ENCODE data around the gene KRTAP19-1.
"Not testable (repeated sequence)": the region's sequence is repeated elsewhere in the genome, so short reads cannot be mapped to it uniquely, and the experiment has no call there.

Gene KRTAP19-1

GRCh38 chr21:30480145-30480544, at the start of gene KRTAP19-1:
KRTAP19-1 (minus strand) TSS chr21:30480367; CDS start chr21:30480317, 50 bp downstream.
- ATAC-seq (ENCODE audit: low read depth): no peak
- no peak for DNase-seq (ENCODE audit: low spot score)
- H3K9me3 ChIP-seq (ENCODE audit: severe bottlenecking): no peaks in the 10 kb centered on the region
- no peak for TF ChIP-seq CTCF (IDR thresholded peaks at IDR 0.05; ENCODE audit: poor library complexity, severe bottlenecking)
- no peaks in the 10 kb centered on the region for H3K4me1 ChIP-seq (ENCODE audit: insufficient read depth, poor library complexity, severe bottlenecking)
- H3K4me3 ChIP-seq (ENCODE audit: severe bottlenecking): no peak within 1 kb of the TSS
- H3K27ac ChIP-seq (ENCODE audit: poor library complexity, severe bottlenecking): no peak within 1 kb of the TSS
- H3K27me3 ChIP-seq (ENCODE audit: insufficient read depth, poor library complexity, severe bottlenecking): no peaks in the 10 kb centered on the region
- H3K36me3 ChIP-seq (ENCODE audit: low read depth): no peaks in the 10 kb centered on the region

GRCh38 chr21:30518876-30519275, 38.7 kb upstream of the KRTAP19-1 start:
- no peak overlapping the region for H3K27ac ChIP-seq (ENCODE audit: poor library complexity, severe bottlenecking)
- no peak for DNase-seq (ENCODE audit: low spot score)

GRCh38 chr21:30515681-30516080, 35.5 kb upstream of the KRTAP19-1 start:
- H3K4me1 ChIP-seq (ENCODE audit: insufficient read depth, poor library complexity, severe bottlenecking): no peaks in the 10 kb centered on the region
- DNase-seq (ENCODE audit: low spot score): no peak
- no peak overlapping the region for H3K4me3 ChIP-seq (ENCODE audit: severe bottlenecking)
- H3K9me3 ChIP-seq (ENCODE audit: severe bottlenecking): no peaks in the 10 kb centered on the region
- H3K27ac ChIP-seq (ENCODE audit: poor library complexity, severe bottlenecking): no peak overlapping the region
- TF ChIP-seq CTCF (IDR thresholded peaks at IDR 0.05; ENCODE audit: poor library complexity, severe bottlenecking): no peak
- H3K27me3 ChIP-seq (ENCODE audit: insufficient read depth, poor library complexity, severe bottlenecking): peaks cover 3% of the 10 kb centered on the region
- ATAC-seq (ENCODE audit: low read depth): no peak
- no peaks in the 10 kb centered on the region for H3K36me3 ChIP-seq (ENCODE audit: low read depth)

More at GRCh38 chr21:30518876-30519275, 38.7 kb upstream of the KRTAP19-1 start:
- Histone ChIP-seq H3K36me3 (ENCODE audit: low read depth) (no peaks in the 10 kb centered on the region), H3K4me3 (ENCODE audit: severe bottlenecking) (no peak overlapping the region), H3K27me3 (ENCODE audit: insufficient read depth, poor library complexity, severe bottlenecking) (peaks cover 3% of the 10 kb centered on the region), H3K4me1 (ENCODE audit: insufficient read depth, poor library complexity, severe bottlenecking) (no peaks in the 10 kb centered on the region), H3K9me3 (ENCODE audit: severe bottlenecking) (no peaks in the 10 kb centered on the region)
- TF ChIP-seq CTCF (IDR thresholded peaks at IDR 0.05; ENCODE audit: poor library complexity, severe bottlenecking): no peak
- ATAC-seq (ENCODE audit: low read depth): no peak

GRCh38 chr21:30505621-30506205, 25.5 kb upstream of the KRTAP19-1 start:
- peak; percentile 73 for TF ChIP-seq CTCF (IDR thresholded peaks at IDR 0.05; ENCODE audit: poor library complexity, severe bottlenecking)
- not testable (repeated sequence) for ATAC-seq (ENCODE audit: low read depth); H3K4me1 ChIP-seq (ENCODE audit: insufficient read depth, poor library complexity, severe bottlenecking); H3K4me3 ChIP-seq (ENCODE audit: severe bottlenecking); H3K36me3 ChIP-seq (ENCODE audit: low read depth); DNase-seq (ENCODE audit: low spot score); H3K27me3 ChIP-seq (ENCODE audit: insufficient read depth, poor library complexity, severe bottlenecking); H3K27ac ChIP-seq (ENCODE audit: poor library complexity, severe bottlenecking); H3K9me3 ChIP-seq (ENCODE audit: severe bottlenecking)

- H3K9me3 ChIP-seq (ENCODE audit: severe bottlenecking): no peaks in the 10 kb centered on the region
- DNase-seq (ENCODE audit: low spot score): no peak
- H3K27ac ChIP-seq (ENCODE audit: poor library complexity, severe bottlenecking): no peak within 1 kb of the TSS
- H3K4me3 ChIP-seq (ENCODE audit: severe bottlenecking): no peak within 1 kb of the TSS
- no peaks in the 10 kb centered on the region for H3K27me3 ChIP-seq (ENCODE audit: insufficient read depth, poor library complexity, severe bottlenecking)
- no peak for ATAC-seq (ENCODE audit: low read depth)
- no peak for TF ChIP-seq CTCF (IDR thresholded peaks at IDR 0.05; ENCODE audit: poor library complexity, severe bottlenecking)
- no peaks in the 10 kb centered on the region for H3K36me3 ChIP-seq (ENCODE audit: low read depth)
- H3K4me1 ChIP-seq (ENCODE audit: insufficient read depth, poor library complexity, severe bottlenecking): no peaks in the 10 kb centered on the region
Measured at GRCh38 chr21:30502041-30502440, 21.9 kb upstream of the KRTAP19-1 start, which contains the start of gene KRTAP19-5. KRTAP19-5 (minus strand) TSS chr21:30502141; CDS start chr21:30502090, 51 bp downstream.

Measured in RWPE2 (cell line).